HepG2 (cell line): ENCODE measurements around the gene PCDHGA12. TPM values are rescaled to one million over a fixed set of nuclear protein-coding genes. Genes with fewer than 3 reads are reported as not detected.

Experiments
- AHR ChIP-seq: IDR thresholded peaks from 2 replicates; pipeline ENCODE4 v1.6.1; 2018; ENCODE audit warnings: missing genetic modification reagents, missing compliant biosample characterization
- ARNTL ChIP-seq: sonication (generic); formaldehyde crosslinking; IDR thresholded peaks from 2 replicates; pipeline ENCODE4 v1.4.0; 2020; ENCODE audit warnings: mild to moderate bottlenecking, missing genetic modification reagents
- NFYC ChIP-seq: IDR thresholded peaks from 2 replicates; pipeline ENCODE4 v1.6.1; 2016; ENCODE audit warnings: missing genetic modification reagents, missing compliant biosample characterization
- ZFP91 ChIP-seq: sonication (generic); formaldehyde crosslinking; IDR thresholded peaks from 2 replicates; pipeline ENCODE4 v1.9.0; 2022; ENCODE audit warnings: missing genetic modification reagents, mild to moderate bottlenecking, borderline replicate concordance
- polyA plus RNA-seq, 8 experiments: library from polyadenylated mRNA; depleted of rRNA in 3 of 8; stranded (reverse) in 7 of 8; unstranded in 1 of 8; fragments of >200 nt; fragmentation: Illumina TruSeq in 4 of 8; extraction: Trizol in 4 of 8; gene quantifications; 2 replicates each; pipeline versions ENCODE4 v1.2.1 to v1.2.3, GENCODE V29; 2011 to 2016; ENCODE audit warnings: low read depth in 4 of 8, missing spikeins in 1 of 8, mixed read lengths in 1 of 8; ENCODE audit not compliant: insufficient read depth in 1 of 8
- total RNA-seq, 5 experiments: library from RNA; depleted of rRNA; stranded (reverse); fragments of >200 nt; fragmentation: Illumina TruSeq; extraction: Trizol; gene quantifications; 2 replicates each; pipeline ENCODE4 v1.2.3, GENCODE V29; 2016; ENCODE audit warnings: low read depth in 1 of 5
- TF ChIP-seq, protein P1 (sequence below): sonication (generic); formaldehyde crosslinking; IDR thresholded peaks from 2 replicates; pipeline ENCODE4 v1.5.1; 2020; ENCODE audit warnings: mild to moderate bottlenecking, missing genetic modification reagents, moderate library complexity

The PCDHGA12 gene
- total and polyA plus RNA-seq, 2 of the 13 experiments (the other 11 are each of a cell fraction or from before 2014, with no cell fraction given), result 0.07 to 0.13 TPM

DNA sequence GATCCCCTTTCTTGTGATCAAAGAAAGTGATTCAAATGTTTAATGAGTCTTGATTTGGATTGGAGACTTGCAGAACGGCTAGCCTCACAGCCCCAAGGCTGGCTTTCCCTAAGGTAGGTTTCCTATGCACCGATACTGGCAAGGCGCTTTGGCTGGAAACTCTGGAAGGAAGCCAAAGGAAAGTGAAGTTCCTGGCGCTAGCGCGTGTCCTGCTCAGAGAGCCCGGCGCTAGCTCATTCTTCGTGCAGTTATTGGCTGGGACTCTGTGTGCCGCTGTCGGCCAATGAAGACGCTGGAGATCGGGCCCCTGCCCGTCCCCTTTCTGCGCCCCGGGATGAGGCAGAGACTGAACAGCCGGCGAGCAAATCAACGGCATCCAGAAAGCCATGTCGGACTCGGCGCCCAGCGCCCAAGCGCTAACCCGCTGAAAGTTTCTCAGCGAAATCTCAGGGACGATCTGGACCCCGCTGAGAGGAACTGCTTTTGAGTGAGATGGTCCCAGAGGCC, 45.4 kb downstream of the PCDHGA12 start, which contains the start of gene PCDHGC3 (continued):
- TF ChIP-seq ZFP91 (CRISPR knock-in tag) (peak; percentile 37; the same call in 1 of the 2 replicates), NFYC (CRISPR knock-in tag) (0 out of 2 replicates have a peak, but pooled peaks have one; percentile 25), ARNTL (no peak), AHR (CRISPR knock-in tag) (no peak)
- TF ChIP-seq, protein P1, sequence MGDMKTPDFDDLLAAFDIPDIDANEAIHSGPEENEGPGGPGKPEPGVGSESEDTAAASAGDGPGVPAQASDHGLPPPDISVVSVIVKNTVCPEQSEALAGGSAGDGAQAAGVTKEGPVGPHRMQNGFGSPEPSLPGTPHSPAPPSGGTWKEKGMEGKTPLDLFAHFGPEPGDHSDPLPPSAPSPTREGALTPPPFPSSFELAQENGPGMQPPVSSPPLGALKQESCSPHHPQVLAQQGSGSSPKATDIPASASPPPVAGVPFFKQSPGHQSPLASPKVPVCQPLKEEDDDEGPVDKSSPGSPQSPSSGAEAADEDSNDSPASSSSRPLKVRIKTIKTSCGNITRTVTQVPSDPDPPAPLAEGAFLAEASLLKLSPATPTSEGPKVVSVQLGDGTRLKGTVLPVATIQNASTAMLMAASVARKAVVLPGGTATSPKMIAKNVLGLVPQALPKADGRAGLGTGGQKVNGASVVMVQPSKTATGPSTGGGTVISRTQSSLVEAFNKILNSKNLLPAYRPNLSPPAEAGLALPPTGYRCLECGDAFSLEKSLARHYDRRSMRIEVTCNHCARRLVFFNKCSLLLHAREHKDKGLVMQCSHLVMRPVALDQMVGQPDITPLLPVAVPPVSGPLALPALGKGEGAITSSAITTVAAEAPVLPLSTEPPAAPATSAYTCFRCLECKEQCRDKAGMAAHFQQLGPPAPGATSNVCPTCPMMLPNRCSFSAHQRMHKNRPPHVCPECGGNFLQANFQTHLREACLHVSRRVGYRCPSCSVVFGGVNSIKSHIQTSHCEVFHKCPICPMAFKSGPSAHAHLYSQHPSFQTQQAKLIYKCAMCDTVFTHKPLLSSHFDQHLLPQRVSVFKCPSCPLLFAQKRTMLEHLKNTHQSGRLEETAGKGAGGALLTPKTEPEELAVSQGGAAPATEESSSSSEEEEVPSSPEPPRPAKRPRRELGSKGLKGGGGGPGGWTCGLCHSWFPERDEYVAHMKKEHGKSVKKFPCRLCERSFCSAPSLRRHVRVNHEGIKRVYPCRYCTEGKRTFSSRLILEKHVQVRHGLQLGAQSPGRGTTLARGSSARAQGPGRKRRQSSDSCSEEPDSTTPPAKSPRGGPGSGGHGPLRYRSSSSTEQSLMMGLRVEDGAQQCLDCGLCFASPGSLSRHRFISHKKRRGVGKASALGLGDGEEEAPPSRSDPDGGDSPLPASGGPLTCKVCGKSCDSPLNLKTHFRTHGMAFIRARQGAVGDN, result peak; percentile 40; the same call in 1 of the 2 replicates
